ENCODE measurements around the gene LPAR6. TPM values are rescaled to one million over a fixed set of nuclear protein-coding genes. Genes with fewer than 3 reads are reported as not detected.
"Not testable (repeated sequence)": the region's sequence is repeated elsewhere in the genome, so short reads cannot be mapped to it uniquely, and the experiment has no call there.

LPAR6 gene
- total RNA-seq, 1 donor from 2014 or later: 22.4 TPM

- no peaks in the 10 kb centered on the region for H3K36me3 ChIP-seq (ENCODE audit: control insufficient read depth in 3 of 3, insufficient read depth in 3 of 3, low read length in 3 of 3)
- peaks cover 4 to 5% (median 4%) of the 10 kb centered on the region in 3 donors for H3K4me1 ChIP-seq (ENCODE audit: control insufficient read depth in 3 of 3, insufficient read depth in 3 of 3, low read length in 3 of 3)
- H3K9me3 ChIP-seq (ENCODE audit: control insufficient read depth in 3 of 3, low read length in 3 of 3): no peaks in the 10 kb centered on the region
- H3K27me3 ChIP-seq (ENCODE audit: control insufficient read depth in 3 of 3, insufficient read depth in 3 of 3, low read length in 3 of 3): no peaks in the 10 kb centered on the region
- H3K4me3 ChIP-seq (ENCODE audit: low read length in 3 of 3): peak overlapping the region in 1 of 3 donors; percentile 23
- H3K9ac ChIP-seq (ENCODE audit: low read depth in 1 of 3, low read length in 3 of 3): no peak overlapping the region
- peak overlapping the region; percentile 42 for H3K27ac ChIP-seq (ENCODE audit: low read depth, low read length)
Observed at GRCh38 chr13:48437371-48437770, 24.5 kb upstream of the LPAR6 start.

GRCh38 chr13:48436661-48437288, 23.9 kb upstream of the LPAR6 start:
- Histone ChIP-seq H3K4me3 (ENCODE audit: low read length in 3 of 3) (no peak overlapping the region), H3K9me3 (ENCODE audit: control insufficient read depth in 3 of 3, low read length in 3 of 3) (no peaks in the 10 kb centered on the region), H3K4me1 (ENCODE audit: control insufficient read depth in 3 of 3, insufficient read depth in 3 of 3, low read length in 3 of 3) (peaks cover 5 to 7% (median 7%) of the 10 kb centered on the region in 3 donors), H3K9ac (ENCODE audit: low read depth in 1 of 3, low read length in 3 of 3) (peak overlapping the region in 2 of 3 donors; percentile 21 to 41), H3K27ac (ENCODE audit: low read depth, low read length) (peak overlapping the region; percentile 42), H3K27me3 (ENCODE audit: control insufficient read depth in 3 of 3, insufficient read depth in 3 of 3, low read length in 3 of 3) (no peaks in the 10 kb centered on the region), H3K36me3 (ENCODE audit: control insufficient read depth in 3 of 3, insufficient read depth in 3 of 3, low read length in 3 of 3) (no peaks in the 10 kb centered on the region)

GRCh38 chr13:48434200-48434599, 21.3 kb upstream of the LPAR6 start:
- Histone ChIP-seq H3K27me3 (ENCODE audit: control insufficient read depth in 3 of 3, insufficient read depth in 3 of 3, low read length in 3 of 3) (no peaks in the 10 kb centered on the region), H3K9me3 (ENCODE audit: control insufficient read depth in 3 of 3, low read length in 3 of 3) (no peaks in the 10 kb centered on the region), H3K4me1 (ENCODE audit: control insufficient read depth in 3 of 3, insufficient read depth in 3 of 3, low read length in 3 of 3) (peaks cover 7 to 9% (median 9%) of the 10 kb centered on the region in 3 donors), H3K4me3 (ENCODE audit: low read length in 3 of 3) (no peak overlapping the region), H3K27ac (ENCODE audit: low read depth, low read length) (no peak overlapping the region), H3K9ac (ENCODE audit: low read depth in 1 of 3, low read length in 3 of 3) (no peak overlapping the region), H3K36me3 (ENCODE audit: control insufficient read depth in 3 of 3, insufficient read depth in 3 of 3, low read length in 3 of 3) (no peaks in the 10 kb centered on the region)

GRCh38 chr13:48431987-48432615, 19.2 kb upstream of the LPAR6 start:
- Histone ChIP-seq H3K4me1 (ENCODE audit: control insufficient read depth in 3 of 3, insufficient read depth in 3 of 3, low read length in 3 of 3) (peaks cover 6 to 9% (median 7%) of the 10 kb centered on the region in 3 donors), H3K27me3 (ENCODE audit: control insufficient read depth in 3 of 3, insufficient read depth in 3 of 3, low read length in 3 of 3) (no peaks in the 10 kb centered on the region), H3K27ac (ENCODE audit: low read depth, low read length) (peak overlapping the region; percentile 32), H3K9me3 (ENCODE audit: control insufficient read depth in 3 of 3, low read length in 3 of 3) (no peaks in the 10 kb centered on the region), H3K4me3 (ENCODE audit: low read length in 3 of 3) (no peak overlapping the region), H3K9ac (ENCODE audit: low read depth in 1 of 3, low read length in 3 of 3) (no peak overlapping the region), H3K36me3 (ENCODE audit: control insufficient read depth in 3 of 3, insufficient read depth in 3 of 3, low read length in 3 of 3) (no peaks in the 10 kb centered on the region)

- Histone ChIP-seq H3K4me3 (ENCODE audit: low read length in 3 of 3) (no peak overlapping the region), H3K27me3 (ENCODE audit: control insufficient read depth in 3 of 3, insufficient read depth in 3 of 3, low read length in 3 of 3) (no peaks in the 10 kb centered on the region), H3K9ac (ENCODE audit: low read depth in 1 of 3, low read length in 3 of 3) (no peak overlapping the region), H3K27ac (ENCODE audit: low read depth, low read length) (peak overlapping the region; percentile 32), H3K36me3 (ENCODE audit: control insufficient read depth in 3 of 3, insufficient read depth in 3 of 3, low read length in 3 of 3) (no peaks in the 10 kb centered on the region), H3K4me1 (ENCODE audit: control insufficient read depth in 3 of 3, insufficient read depth in 3 of 3, low read length in 3 of 3) (peaks cover 4 to 6% (median 6%) of the 10 kb centered on the region in 3 donors), H3K9me3 (ENCODE audit: control insufficient read depth in 3 of 3, low read length in 3 of 3) (no peaks in the 10 kb centered on the region)
Observed at GRCh38 chr13:48431431-48431830, 18.5 kb upstream of the LPAR6 start.

- Histone ChIP-seq H3K9ac (ENCODE audit: low read depth in 1 of 3, low read length in 3 of 3) (no peak overlapping the region), H3K4me3 (ENCODE audit: low read length in 3 of 3) (no peak overlapping the region), H3K27ac (ENCODE audit: low read depth, low read length) (no peak overlapping the region), H3K36me3 (ENCODE audit: control insufficient read depth in 3 of 3, insufficient read depth in 3 of 3, low read length in 3 of 3) (no peaks in the 10 kb centered on the region), H3K27me3 (ENCODE audit: control insufficient read depth in 3 of 3, insufficient read depth in 3 of 3, low read length in 3 of 3) (no peaks in the 10 kb centered on the region), H3K4me1 (ENCODE audit: control insufficient read depth in 3 of 3, insufficient read depth in 3 of 3, low read length in 3 of 3) (peaks cover 3 to 6% (median 4%) of the 10 kb centered on the region in 3 donors), H3K9me3 (ENCODE audit: control insufficient read depth in 3 of 3, low read length in 3 of 3) (no peaks in the 10 kb centered on the region)
Observed at GRCh38 chr13:48429886-48430285, 17.0 kb upstream of the LPAR6 start.

GRCh38 chr13:48429036-48429435, 16.1 kb upstream of the LPAR6 start:
- Histone ChIP-seq H3K9me3 (ENCODE audit: control insufficient read depth in 3 of 3, low read length in 3 of 3) (no peaks in the 10 kb centered on the region), H3K36me3 (ENCODE audit: control insufficient read depth in 3 of 3, insufficient read depth in 3 of 3, low read length in 3 of 3) (no peaks in the 10 kb centered on the region), H3K27me3 (ENCODE audit: control insufficient read depth in 3 of 3, insufficient read depth in 3 of 3, low read length in 3 of 3) (no peaks in the 10 kb centered on the region), H3K27ac (ENCODE audit: low read depth, low read length) (no peak overlapping the region), H3K9ac (ENCODE audit: low read depth in 1 of 3, low read length in 3 of 3) (no peak overlapping the region), H3K4me3 (ENCODE audit: low read length in 3 of 3) (no peak overlapping the region), H3K4me1 (ENCODE audit: control insufficient read depth in 3 of 3, insufficient read depth in 3 of 3, low read length in 3 of 3) (peaks cover 3 to 6% (median 4%) of the 10 kb centered on the region in 3 donors)

- not testable (repeated sequence) for H3K27me3 ChIP-seq (ENCODE audit: control insufficient read depth in 3 of 3, insufficient read depth in 3 of 3, low read length in 3 of 3); H3K4me3 ChIP-seq (ENCODE audit: low read length in 3 of 3); H3K9me3 ChIP-seq (ENCODE audit: control insufficient read depth in 3 of 3, low read length in 3 of 3); H3K9ac ChIP-seq (ENCODE audit: low read depth in 1 of 3, low read length in 3 of 3); H3K4me1 ChIP-seq (ENCODE audit: control insufficient read depth in 3 of 3, insufficient read depth in 3 of 3, low read length in 3 of 3); H3K36me3 ChIP-seq (ENCODE audit: control insufficient read depth in 3 of 3, insufficient read depth in 3 of 3, low read length in 3 of 3); H3K27ac ChIP-seq (ENCODE audit: low read depth, low read length)
Observed at GRCh38 chr13:48426755-48427298, 13.9 kb upstream of the LPAR6 start.

GRCh38 chr13:48426052-48426451, 13.1 kb upstream of the LPAR6 start:
- Histone ChIP-seq H3K4me1 (ENCODE audit: control insufficient read depth in 3 of 3, insufficient read depth in 3 of 3, low read length in 3 of 3) (peaks cover 0 to 4% (median 0%) of the 10 kb centered on the region in 3 donors), H3K27me3 (ENCODE audit: control insufficient read depth in 3 of 3, insufficient read depth in 3 of 3, low read length in 3 of 3) (no peaks in the 10 kb centered on the region), H3K27ac (ENCODE audit: low read depth, low read length) (no peak overlapping the region), H3K9ac (ENCODE audit: low read depth in 1 of 3, low read length in 3 of 3) (no peak overlapping the region), H3K36me3 (ENCODE audit: control insufficient read depth in 3 of 3, insufficient read depth in 3 of 3, low read length in 3 of 3) (no peaks in the 10 kb centered on the region), H3K4me3 (ENCODE audit: low read length in 3 of 3) (no peak overlapping the region), H3K9me3 (ENCODE audit: control insufficient read depth in 3 of 3, low read length in 3 of 3) (no peaks in the 10 kb centered on the region)

GRCh38 chr13:48424212-48424611, 11.3 kb upstream of the LPAR6 start:
- no peaks in the 10 kb centered on the region for H3K36me3 ChIP-seq (ENCODE audit: control insufficient read depth in 3 of 3, insufficient read depth in 3 of 3, low read length in 3 of 3)
- H3K9ac ChIP-seq (ENCODE audit: low read depth in 1 of 3, low read length in 3 of 3): no peak overlapping the region
- no peak overlapping the region for H3K27ac ChIP-seq (ENCODE audit: low read depth, low read length)
- H3K9me3 ChIP-seq (ENCODE audit: control insufficient read depth in 3 of 3, low read length in 3 of 3): no peaks in the 10 kb centered on the region
- H3K27me3 ChIP-seq (ENCODE audit: control insufficient read depth in 3 of 3, insufficient read depth in 3 of 3, low read length in 3 of 3): no peaks in the 10 kb centered on the region
- H3K4me3 ChIP-seq (ENCODE audit: low read length in 3 of 3): no peak overlapping the region
- H3K4me1 ChIP-seq (ENCODE audit: control insufficient read depth in 3 of 3, insufficient read depth in 3 of 3, low read length in 3 of 3): no peaks in the 10 kb centered on the region

Data from skeletal muscle tissue (tissue), 4 donors.